IPS-18a (cell line): Measurements from ENCODE around the gene FSTL5.

ENCODE experiments used
- H3K27ac ChIP-seq: one replicate; pipeline ENCODE4 v1.5.1; 2013; ENCODE audit warnings: low read length
- H3K27me3 ChIP-seq: one replicate; pipeline ENCODE4 v1.6.1; 2013; ENCODE audit warnings: mild to moderate bottlenecking, low read length; ENCODE audit not compliant: control insufficient read depth, insufficient read depth
- H3K36me3 ChIP-seq: one replicate; pipeline ENCODE4 v1.6.1; 2013; ENCODE audit warnings: low read depth, low read length; ENCODE audit not compliant: control insufficient read depth
- H3K4me1 ChIP-seq: one replicate; pipeline ENCODE4 v1.6.1; 2013; ENCODE audit warnings: low read depth, low read length; ENCODE audit not compliant: control insufficient read depth
- H3K4me3 ChIP-seq: one replicate; pipeline ENCODE4 v1.5.1; 2013; ENCODE audit warnings: low read length
- H3K9ac ChIP-seq: one replicate; pipeline ENCODE4 v1.6.1; 2013; ENCODE audit warnings: mild to moderate bottlenecking, low read length, moderate library complexity
- H3K9me3 ChIP-seq: one replicate; pipeline ENCODE4 v1.6.1; 2013; ENCODE audit warnings: low read depth, low read length; ENCODE audit not compliant: control insufficient read depth

FSTL5 gene

DNA sequence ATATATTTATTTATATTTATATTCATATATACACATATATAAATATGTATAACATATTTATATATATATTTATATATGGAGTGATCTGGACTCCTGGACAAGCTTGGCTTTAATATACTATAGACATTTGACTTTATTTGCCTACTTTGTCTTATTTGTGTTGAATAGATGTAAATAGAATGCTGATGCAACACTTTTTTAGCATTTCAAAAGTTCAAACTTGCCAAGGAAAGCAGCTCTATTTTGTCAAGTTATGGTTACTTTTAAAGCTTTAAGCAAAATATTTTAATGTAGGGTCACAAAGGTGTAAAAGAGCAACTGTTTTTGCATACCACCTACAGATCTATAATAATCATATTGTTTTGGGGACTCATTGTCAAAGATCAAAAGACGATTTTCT lies 61.1 kb downstream of the FSTL5 start:
- Histone ChIP-seq H3K36me3 (no peaks in the 10 kb centered on the region), H3K4me3 (no peak overlapping the region), H3K9ac (no peak overlapping the region), H3K9me3 (no peaks in the 10 kb centered on the region), H3K4me1 (peaks cover 34% of the 10 kb centered on the region), H3K27me3 (no peaks in the 10 kb centered on the region), H3K27ac (no peak overlapping the region)

DNA sequence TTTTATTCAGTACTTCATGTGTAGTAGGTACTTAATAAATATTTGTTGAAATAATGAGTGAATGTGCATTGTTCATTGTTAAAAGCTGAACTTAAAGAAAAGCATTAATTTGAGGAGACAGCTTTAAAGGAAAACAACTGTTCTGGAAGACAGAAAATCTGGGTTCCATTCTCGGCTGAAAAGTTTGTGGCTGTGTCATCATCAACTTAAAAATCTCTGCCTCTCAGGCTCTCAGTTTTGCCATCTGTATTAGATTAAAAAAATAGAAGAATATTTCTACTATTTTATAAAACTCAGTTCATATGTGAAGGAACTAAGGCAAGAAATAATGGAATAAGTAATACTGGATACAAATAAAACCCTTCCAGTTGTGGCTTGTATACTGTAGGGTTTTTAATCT lies 62.5 kb downstream of the FSTL5 start:
- Histone ChIP-seq H3K9ac (no peak overlapping the region), H3K27me3 (no peaks in the 10 kb centered on the region), H3K9me3 (no peaks in the 10 kb centered on the region), H3K27ac (no peak overlapping the region), H3K4me3 (no peak overlapping the region), H3K36me3 (no peaks in the 10 kb centered on the region), H3K4me1 (peaks cover 28% of the 10 kb centered on the region)

DNA sequence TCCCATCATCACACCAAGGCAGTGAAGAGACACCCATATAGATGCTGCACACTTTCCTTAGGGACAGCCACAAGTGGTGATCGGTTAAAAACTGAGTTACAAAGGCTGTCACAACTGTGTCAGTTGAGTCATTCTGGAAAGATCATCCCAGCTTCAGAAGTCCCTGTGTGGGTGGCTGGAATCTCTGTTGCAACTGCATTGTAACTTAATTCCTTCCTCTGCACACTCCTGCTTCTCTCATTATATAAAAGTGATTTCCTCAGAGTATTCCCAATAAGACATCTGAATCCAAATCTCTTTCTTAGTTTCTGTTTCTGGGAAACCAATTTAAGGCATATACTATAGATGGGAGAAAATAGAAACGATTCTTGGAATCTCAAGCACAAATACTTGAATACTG lies 88.1 kb downstream of the FSTL5 start:
- no peak overlapping the region for H3K9ac ChIP-seq
- no peak overlapping the region for H3K27ac ChIP-seq
- no peaks in the 10 kb centered on the region for H3K9me3 ChIP-seq
- no peaks in the 10 kb centered on the region for H3K27me3 ChIP-seq
- H3K4me3 ChIP-seq: no peak overlapping the region
- H3K36me3 ChIP-seq: no peaks in the 10 kb centered on the region
- no peaks in the 10 kb centered on the region for H3K4me1 ChIP-seq

DNA sequence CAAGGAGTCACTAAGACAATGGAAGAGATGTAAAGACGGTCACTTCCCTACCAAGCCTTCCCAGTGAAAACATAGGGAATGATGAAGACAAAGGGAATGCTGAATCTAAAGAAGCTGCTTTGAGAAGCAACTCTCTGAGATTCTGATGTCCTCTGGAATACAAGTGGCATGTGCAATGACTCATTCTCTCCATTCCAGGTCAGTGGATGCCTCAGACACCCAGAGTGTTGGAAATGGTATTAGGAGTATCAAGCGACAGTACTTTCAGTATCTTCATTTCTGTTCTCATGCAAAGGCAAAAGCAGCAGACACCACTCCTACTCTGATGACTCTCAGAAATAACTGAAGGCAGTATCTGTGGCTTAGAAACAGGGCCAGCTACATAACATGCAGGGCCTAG lies 102.6 kb downstream of the FSTL5 start:
- H3K9ac ChIP-seq: no peak overlapping the region
- H3K36me3 ChIP-seq: no peaks in the 10 kb centered on the region
- no peak overlapping the region for H3K4me3 ChIP-seq
- no peaks in the 10 kb centered on the region for H3K9me3 ChIP-seq
- H3K4me1 ChIP-seq: peaks cover 21% of the 10 kb centered on the region
- peak overlapping the region; percentile 66 for H3K27ac ChIP-seq
- no peaks in the 10 kb centered on the region for H3K27me3 ChIP-seq

DNA sequence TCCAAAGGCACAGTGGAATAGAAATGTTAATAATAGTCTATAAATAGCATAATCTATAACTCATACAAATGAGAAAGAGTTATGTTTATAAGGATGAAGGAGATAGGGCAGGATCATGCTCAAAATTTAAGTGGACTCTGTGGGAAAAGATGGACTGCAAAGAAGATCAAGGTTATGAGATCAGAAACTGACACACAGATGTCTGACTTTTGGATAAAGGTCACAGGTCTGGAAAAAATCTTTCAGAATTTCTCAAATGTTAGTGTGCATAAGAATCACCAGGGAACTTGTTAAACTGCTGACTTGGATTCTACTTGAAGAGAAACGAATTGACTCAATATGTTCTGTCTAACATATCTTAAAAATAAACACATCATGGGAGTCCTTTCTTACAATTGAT lies 104.1 kb downstream of the FSTL5 start:
- Histone ChIP-seq H3K9ac (no peak overlapping the region), H3K9me3 (no peaks in the 10 kb centered on the region), H3K4me1 (peaks cover 21% of the 10 kb centered on the region), H3K4me3 (no peak overlapping the region), H3K27ac (no peak overlapping the region), H3K36me3 (no peaks in the 10 kb centered on the region), H3K27me3 (no peaks in the 10 kb centered on the region)

DNA sequence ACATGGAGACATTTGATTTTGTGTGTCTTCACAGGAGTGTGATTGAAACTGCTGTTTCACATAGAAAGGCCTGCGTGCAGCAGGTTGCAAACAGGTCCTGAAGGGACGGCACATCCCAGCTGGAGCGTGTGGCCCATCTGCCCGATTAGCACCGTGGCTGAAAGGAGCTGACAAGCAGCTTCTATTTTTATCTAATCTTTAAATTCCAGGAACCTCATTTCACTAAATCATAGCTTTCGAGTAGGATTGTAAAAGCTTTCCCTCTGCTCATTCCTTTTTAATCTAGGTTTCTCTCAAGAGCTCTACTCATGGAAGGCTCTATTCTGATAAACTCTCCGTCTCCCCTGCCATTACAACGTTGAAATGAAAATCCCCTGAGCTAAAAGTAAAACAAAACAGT lies 106.8 kb downstream of the FSTL5 start:
- Histone ChIP-seq H3K4me1 (peaks cover 8% of the 10 kb centered on the region), H3K4me3 (no peak overlapping the region), H3K27ac (no peak overlapping the region), H3K9ac (no peak overlapping the region), H3K9me3 (no peaks in the 10 kb centered on the region), H3K27me3 (no peaks in the 10 kb centered on the region), H3K36me3 (no peaks in the 10 kb centered on the region)

DNA sequence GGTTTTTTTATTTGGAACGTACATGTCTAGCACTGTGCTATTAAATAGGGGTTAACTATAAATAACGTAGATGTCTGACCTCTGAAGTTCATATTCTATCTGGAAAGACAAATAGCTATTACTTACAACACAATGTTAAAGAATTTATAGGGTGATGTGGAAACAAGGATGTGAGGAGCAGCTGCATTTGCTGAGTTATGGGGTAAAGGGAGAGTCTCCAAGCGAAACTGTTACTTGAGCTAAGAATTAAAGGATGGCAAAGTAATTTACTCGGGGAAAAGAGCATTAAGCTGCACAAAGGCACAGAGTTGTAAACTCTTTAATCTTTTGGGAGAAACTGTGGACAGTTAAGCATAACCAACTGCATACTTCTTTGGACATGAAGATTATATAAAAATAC lies 117.7 kb downstream of the FSTL5 start:
- H3K4me3 ChIP-seq: no peak overlapping the region
- H3K36me3 ChIP-seq: no peaks in the 10 kb centered on the region
- no peak overlapping the region for H3K9ac ChIP-seq
- H3K4me1 ChIP-seq: no peaks in the 10 kb centered on the region
- H3K27me3 ChIP-seq: no peaks in the 10 kb centered on the region
- no peak overlapping the region for H3K27ac ChIP-seq
- H3K9me3 ChIP-seq: no peaks in the 10 kb centered on the region

DNA sequence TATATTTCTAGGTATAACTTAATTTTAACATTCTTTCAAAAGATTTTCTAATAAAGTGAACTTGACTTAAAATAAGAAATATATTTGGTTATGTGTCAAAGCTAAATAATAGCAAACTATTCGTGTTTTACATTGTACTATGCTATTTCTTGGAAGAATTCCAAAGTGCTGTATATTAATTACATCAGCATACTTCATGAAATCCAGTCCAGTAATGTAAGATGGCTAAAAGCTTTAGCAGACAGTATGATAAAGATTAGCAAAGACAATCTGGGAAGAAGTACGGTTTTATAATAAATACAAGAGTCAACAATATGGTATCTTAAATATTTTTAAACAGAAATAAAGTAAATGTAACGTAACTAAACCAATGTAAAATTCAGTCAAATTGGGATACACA lies 125.7 kb downstream of the FSTL5 start:
- Histone ChIP-seq H3K27ac (no peak overlapping the region), H3K36me3 (no peaks in the 10 kb centered on the region), H3K9me3 (no peaks in the 10 kb centered on the region), H3K4me3 (no peak overlapping the region), H3K27me3 (no peaks in the 10 kb centered on the region), H3K4me1 (no peaks in the 10 kb centered on the region), H3K9ac (no peak overlapping the region)

DNA sequence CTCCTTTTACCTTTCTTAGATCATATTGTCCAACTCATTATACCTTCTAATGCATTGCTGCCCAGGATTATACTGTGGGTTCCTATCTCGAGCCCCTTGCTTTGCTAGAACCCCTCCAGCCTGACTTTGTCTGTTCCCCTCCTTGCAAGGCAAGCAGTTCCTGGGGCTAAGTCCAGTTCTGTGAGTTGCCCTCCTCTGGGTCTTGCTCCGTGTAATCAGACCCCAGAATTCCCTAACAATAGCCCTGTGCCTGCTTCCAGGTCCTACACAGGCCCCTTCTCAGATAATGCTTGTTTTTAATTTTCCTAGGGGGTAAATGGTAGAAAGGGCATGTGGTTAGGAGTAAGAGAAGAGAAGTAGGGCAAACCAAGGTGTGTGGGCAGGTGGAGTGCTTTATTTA lies 145.9 kb downstream of the FSTL5 start:
- Histone ChIP-seq H3K27ac (no peak overlapping the region), H3K36me3 (no peaks in the 10 kb centered on the region), H3K4me1 (peaks cover 6% of the 10 kb centered on the region), H3K4me3 (no peak overlapping the region), H3K9me3 (no peaks in the 10 kb centered on the region), H3K27me3 (no peaks in the 10 kb centered on the region), H3K9ac (no peak overlapping the region)

DNA sequence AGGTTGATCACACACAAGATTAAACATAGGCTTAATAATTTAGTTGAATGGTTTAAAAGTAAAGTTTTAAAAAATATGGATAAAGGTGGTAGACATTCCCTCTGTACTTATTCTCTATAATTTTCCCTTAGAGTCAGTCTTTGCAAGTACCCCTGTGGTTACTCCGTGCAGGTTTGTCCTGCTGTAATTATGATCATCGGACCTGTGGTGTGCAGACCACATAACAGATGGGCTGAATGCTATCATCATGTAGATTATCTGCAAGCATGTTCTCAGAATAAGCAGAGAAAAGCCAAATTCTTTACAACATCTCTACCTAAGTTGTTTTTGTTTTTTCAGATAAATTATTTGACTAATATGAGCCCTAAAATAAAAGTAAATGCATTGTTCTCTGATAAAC lies 146.8 kb downstream of the FSTL5 start:
- peaks cover 6% of the 10 kb centered on the region for H3K4me1 ChIP-seq
- H3K27ac ChIP-seq: no peak overlapping the region
- no peaks in the 10 kb centered on the region for H3K27me3 ChIP-seq
- no peaks in the 10 kb centered on the region for H3K36me3 ChIP-seq
- H3K9me3 ChIP-seq: no peaks in the 10 kb centered on the region
- no peak overlapping the region for H3K9ac ChIP-seq
- H3K4me3 ChIP-seq: no peak overlapping the region

DNA sequence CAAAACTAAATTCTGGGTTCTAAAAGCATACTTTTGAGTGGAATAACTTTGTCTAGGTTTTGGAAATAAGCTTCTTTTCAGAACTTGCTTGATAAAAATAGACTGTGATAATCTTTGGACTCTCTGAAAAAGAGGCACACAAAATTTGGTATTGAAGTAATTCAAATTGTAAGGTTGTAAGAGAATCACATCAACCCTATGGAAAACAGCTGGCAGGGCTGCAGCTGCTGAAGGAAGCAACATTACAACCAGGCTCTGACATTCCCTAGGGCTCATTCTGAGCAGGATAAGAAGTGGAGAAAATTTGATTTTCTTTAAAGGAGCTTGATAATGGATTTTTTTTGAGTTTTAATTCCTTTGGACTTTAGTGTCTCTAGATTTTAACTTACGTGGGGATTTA lies 147.6 kb downstream of the FSTL5 start:
- Histone ChIP-seq H3K4me3 (no peak overlapping the region), H3K27me3 (no peaks in the 10 kb centered on the region), H3K9ac (no peak overlapping the region), H3K27ac (no peak overlapping the region), H3K9me3 (no peaks in the 10 kb centered on the region), H3K36me3 (no peaks in the 10 kb centered on the region), H3K4me1 (peaks cover 6% of the 10 kb centered on the region)

DNA sequence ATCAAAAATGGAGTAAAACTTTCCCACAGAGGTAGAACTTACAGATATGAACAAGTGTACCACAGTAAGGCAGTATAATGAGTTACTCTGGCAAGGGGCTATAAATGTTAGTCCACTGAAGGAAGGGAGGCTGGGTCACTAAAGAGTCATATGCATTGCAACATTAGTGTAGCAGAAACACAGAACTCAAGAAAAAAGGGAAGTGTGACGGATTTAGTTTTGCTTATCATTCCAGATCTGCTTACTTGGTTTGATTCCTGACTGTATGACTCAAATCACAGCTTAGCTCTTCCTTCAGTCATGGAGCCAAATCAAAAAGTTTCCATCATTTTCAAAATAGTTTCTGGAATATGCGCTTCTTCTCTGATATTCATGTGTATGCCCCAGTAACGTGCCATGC lies 148.7 kb downstream of the FSTL5 start:
- H3K27ac ChIP-seq: no peak overlapping the region
- H3K36me3 ChIP-seq: no peaks in the 10 kb centered on the region
- no peaks in the 10 kb centered on the region for H3K27me3 ChIP-seq
- H3K4me1 ChIP-seq: peaks cover 6% of the 10 kb centered on the region
- H3K4me3 ChIP-seq: no peak overlapping the region
- H3K9me3 ChIP-seq: no peaks in the 10 kb centered on the region
- no peak overlapping the region for H3K9ac ChIP-seq

DNA sequence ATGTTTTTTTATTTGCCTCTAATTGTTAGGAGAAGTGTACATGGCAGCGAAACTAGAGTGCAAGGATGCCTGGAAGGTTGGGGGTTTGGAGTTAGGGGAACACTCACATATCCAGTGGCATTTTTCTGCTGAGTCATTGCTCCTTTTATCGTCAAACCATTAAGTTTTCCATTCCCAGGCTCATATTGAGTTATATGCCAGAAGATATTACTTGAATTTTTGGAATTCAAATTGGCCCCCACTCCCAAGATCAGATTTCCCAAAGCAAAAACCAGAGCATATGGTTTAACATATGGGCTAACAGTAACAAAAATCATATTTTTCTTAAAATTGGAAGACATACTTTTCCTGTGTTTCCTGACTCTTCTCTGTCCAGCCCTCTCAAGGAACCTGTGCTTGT lies 152.7 kb downstream of the FSTL5 start:
- no peak overlapping the region for H3K27ac ChIP-seq
- no peak overlapping the region for H3K9ac ChIP-seq
- H3K27me3 ChIP-seq: no peaks in the 10 kb centered on the region
- H3K36me3 ChIP-seq: no peaks in the 10 kb centered on the region
- no peaks in the 10 kb centered on the region for H3K9me3 ChIP-seq
- no peak overlapping the region for H3K4me3 ChIP-seq
- H3K4me1 ChIP-seq: no peaks in the 10 kb centered on the region
